RWPE1 (cell line): ENCODE data around the gene OASL.
"Not testable (repeated sequence)": the region's sequence is repeated elsewhere in the genome, so short reads cannot be mapped to it uniquely, and the experiment has no call there.

Source experiments
- CTCF ChIA-PET: fragments of 350-600 bp; sonication (Branson Sonifier 250); formaldehyde crosslinking; extraction: SDS; loops from one replicate; lab custom pipeline; 2021; lab: Yijun Ruan, JAX
- POLR2A ChIA-PET: fragments of 400-600 bp; formaldehyde crosslinking; extraction: SDS; loops from one replicate; lab custom pipeline; 2020; ENCODE audit warnings: antibody characterized with exemption; ENCODE audit not compliant: low non-redundant PET; lab: Yijun Ruan, JAX
- DNase-seq: peaks from one replicate; pipeline ENCODE4 v3.0.0; 2012; ENCODE audit warnings: low spot score
- H3K27ac ChIP-seq: fragments of 450-650 bp; 2 replicates; pipeline ENCODE4 v1.5.1; 2017
- CTCF ChIP-seq: fragments of 450-650 bp; conservative IDR thresholded peaks from 2 replicates; pipeline ENCODE4 v1.5.1; 2017; ENCODE audit warnings: low read depth, mild to moderate bottlenecking

Gene OASL

GRCh38 chr12:121059031-121059898 lies 20.2 kb upstream of the OASL start:
- no peak for TF ChIP-seq CTCF
- ChIA-PET CTCF (interaction anchor here (0.7 to 1.1 kb wide), 5 partner anchors 8 to 176 kb away, joined by 3 to 4 read pairs (median 4); no protein-coding TSS in a partner anchor), POLR2A (interaction anchor here (0.5 kb wide), 1 partner anchor 22 kb away, joined by 4 read pairs; no protein-coding TSS in a partner anchor)
- no peak overlapping the region for H3K27ac ChIP-seq
- no peak for DNase-seq

GRCh38 chr12:121057794-121058193 lies 18.7 kb upstream of the OASL start:
- CTCF ChIA-PET, result interaction anchor here (0.5 kb wide), 1 partner anchor 441 kb away, joined by 3 read pairs; no protein-coding TSS in a partner anchor

DNA sequence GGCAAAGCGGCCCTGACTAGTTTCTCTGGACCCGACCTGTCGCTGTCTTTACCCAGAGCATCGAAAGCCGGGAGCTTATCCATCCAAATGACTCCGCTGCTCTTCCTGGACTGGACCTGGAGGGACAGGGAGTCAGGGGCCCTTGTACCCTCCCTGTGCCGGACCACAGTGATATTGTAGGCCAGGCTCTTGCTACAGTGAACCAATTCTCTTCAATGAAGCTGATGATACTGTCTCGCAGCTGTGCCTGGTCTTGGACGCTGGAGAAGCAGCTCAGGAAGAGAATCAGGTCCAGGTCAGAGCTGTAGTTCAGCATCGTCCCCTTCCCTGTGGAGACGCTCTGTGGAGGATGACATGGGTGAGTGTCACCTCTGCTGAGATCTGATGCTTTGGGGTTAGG lies 14.7 kb upstream of the OASL start:
- CTCF ChIA-PET, result no interaction called here

More at GRCh38 chr12:121057794-121058193, 18.7 kb upstream of the OASL start:
- no peak overlapping the region for H3K27ac ChIP-seq
- TF ChIP-seq CTCF, result no peak
- POLR2A ChIA-PET, result no interaction called here
- no peak for DNase-seq

DNA sequence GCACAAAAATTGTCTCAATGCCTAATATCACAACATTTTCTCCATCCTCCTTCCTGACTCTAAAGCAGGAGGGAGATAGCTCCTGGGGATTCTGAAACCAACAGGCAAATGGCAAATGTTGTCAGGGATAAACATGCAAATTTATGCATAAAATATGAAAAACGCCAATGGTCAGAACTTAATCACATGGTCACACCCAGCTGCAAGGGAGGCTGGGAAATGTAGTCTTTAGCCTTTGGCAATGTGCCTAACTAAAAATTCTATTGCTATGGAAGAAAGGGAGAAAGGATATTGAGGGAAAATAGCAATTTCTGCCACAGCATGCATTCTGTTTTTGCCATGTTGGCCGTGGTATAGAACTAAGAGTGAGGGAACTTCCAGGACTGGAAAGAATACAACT lies 11.7 kb upstream of the OASL start:
- POLR2A ChIA-PET, result no interaction called here
- DNase-seq, result no peak
- CTCF ChIA-PET, result interaction anchor here (0.5 to 0.7 kb wide), 3 partner anchors 9 to 245 kb away, joined by 3 to 4 read pairs (median 3); no protein-coding TSS in a partner anchor
- H3K27ac ChIP-seq, result no peak overlapping the region
- TF ChIP-seq CTCF, result no peak

More for the DNA sequence above, 14.7 kb upstream of the OASL start:
- no peak for TF ChIP-seq CTCF
- POLR2A ChIA-PET, result no interaction called here
- DNase-seq, result no peak
- no peak overlapping the region for H3K27ac ChIP-seq

- POLR2A ChIA-PET, result no interaction called here
- TF ChIP-seq CTCF, result no peak
- H3K27ac ChIP-seq, result no peak overlapping the region
- DNase-seq, result no peak
- CTCF ChIA-PET, result no interaction called here
These were observed 9.4 kb upstream of the OASL start for GRCh38 chr12:121048442-121048841.

GRCh38 chr12:121047400-121047799 lies 8.4 kb upstream of the OASL start:
- ChIA-PET POLR2A (interaction anchor here (0.6 kb wide), 1 partner anchor 319 kb away, joined by 3 read pairs; no protein-coding TSS in a partner anchor), CTCF (interaction anchor here (0.6 kb wide), 1 partner anchor 531 kb away, joined by 3 read pairs; no protein-coding TSS in a partner anchor)
- DNase-seq, result not testable (repeated sequence)

DNA sequence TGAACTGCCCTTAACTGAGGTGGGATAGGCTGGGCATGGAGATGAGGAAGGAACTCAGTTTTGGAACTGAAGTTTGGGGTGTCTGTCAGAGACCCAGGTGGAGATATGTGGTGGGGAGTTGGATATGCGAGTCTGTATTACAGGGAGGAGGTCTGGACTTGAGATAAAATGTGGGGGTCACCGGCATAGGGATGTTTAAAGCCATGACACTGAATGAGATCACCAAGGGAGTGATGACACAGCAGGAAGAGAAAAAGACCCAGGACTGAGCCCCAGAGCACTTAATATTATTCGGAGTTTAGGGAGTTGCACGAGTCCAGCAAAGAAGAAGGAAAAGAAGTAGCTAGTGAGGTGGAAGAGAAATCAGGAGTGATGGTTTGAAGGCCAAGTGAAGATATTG lies 4.0 kb upstream of the OASL start:
- POLR2A ChIA-PET, result no interaction called here
- no peak overlapping the region for H3K27ac ChIP-seq
- DNase-seq, result no peak
- CTCF ChIA-PET, result interaction anchor here (0.6 kb wide), 1 partner anchor 813 kb away, joined by 3 read pairs; no protein-coding TSS in a partner anchor
- no peak for TF ChIP-seq CTCF

More at GRCh38 chr12:121047400-121047799, 8.4 kb upstream of the OASL start:
- not testable (repeated sequence) for H3K27ac ChIP-seq
